NT2/D1 (cell line): ENCODE results near the gene MARCHF6.

Experiments used
- DNase-seq: peaks from one replicate; pipeline ENCODE4 v3.0.0-alpha.2; 2011; ENCODE audit warnings: low read depth, low spot score
- H3K27me3 ChIP-seq: 2 replicates; pipeline ENCODE4 v1.6.0; 2011; ENCODE audit warnings: mild to moderate bottlenecking; ENCODE audit not compliant: insufficient read length, insufficient read depth
- H3K36me3 ChIP-seq: 2 replicates; pipeline ENCODE4 v1.6.1; 2011; ENCODE audit warnings: mild to moderate bottlenecking, low read length, mixed read lengths; ENCODE audit not compliant: insufficient read depth, insufficient read length
- H3K4me1 ChIP-seq: 2 replicates; pipeline ENCODE4 v1.5.1; 2011; ENCODE audit not compliant: insufficient read depth, insufficient read length
- H3K4me3 ChIP-seq: 2 replicates; pipeline ENCODE4 v1.5.1; 2011; ENCODE audit warnings: low read depth; ENCODE audit not compliant: insufficient read length
- H3K9ac ChIP-seq: 2 replicates; pipeline ENCODE4 v1.6.0; 2011; ENCODE audit warnings: low read depth; ENCODE audit not compliant: insufficient read length
- H3K9me3 ChIP-seq: 2 replicates; pipeline ENCODE4 v1.5.1; 2011; ENCODE audit warnings: mild to moderate bottlenecking, low read length; ENCODE audit not compliant: insufficient read depth
- SUZ12 ChIP-seq: IDR thresholded peaks from 2 replicates; pipeline ENCODE4 v1.6.1; 2011; ENCODE audit not compliant: insufficient read length, insufficient read depth; ENCODE audit errors: extremely low read depth
- YY1 ChIP-seq: IDR thresholded peaks from 2 replicates; pipeline ENCODE4 v1.6.1; 2011; ENCODE audit not compliant: insufficient read length, insufficient read depth
- ZNF274 ChIP-seq: IDR thresholded peaks from 2 replicates; pipeline ENCODE4 v1.6.1; 2011; ENCODE audit warnings: mild to moderate bottlenecking, low read depth, low read length

MARCHF6 gene

GRCh38 chr5:10334831-10335230 lies 18.7 kb upstream of the MARCHF6 start:
- H3K9me3 ChIP-seq: no peaks in the 10 kb centered on the region
- no peak for DNase-seq
- no peaks in the 10 kb centered on the region for H3K36me3 ChIP-seq
- H3K4me1 ChIP-seq: no peaks in the 10 kb centered on the region
- H3K9ac ChIP-seq: peak overlapping the region; percentile 0
- H3K4me3 ChIP-seq: no peak overlapping the region
- TF ChIP-seq SUZ12: no peak
- no peak for TF ChIP-seq YY1
- TF ChIP-seq ZNF274: no peak
- H3K27me3 ChIP-seq: peaks cover 61% of the 10 kb centered on the region

DNA sequence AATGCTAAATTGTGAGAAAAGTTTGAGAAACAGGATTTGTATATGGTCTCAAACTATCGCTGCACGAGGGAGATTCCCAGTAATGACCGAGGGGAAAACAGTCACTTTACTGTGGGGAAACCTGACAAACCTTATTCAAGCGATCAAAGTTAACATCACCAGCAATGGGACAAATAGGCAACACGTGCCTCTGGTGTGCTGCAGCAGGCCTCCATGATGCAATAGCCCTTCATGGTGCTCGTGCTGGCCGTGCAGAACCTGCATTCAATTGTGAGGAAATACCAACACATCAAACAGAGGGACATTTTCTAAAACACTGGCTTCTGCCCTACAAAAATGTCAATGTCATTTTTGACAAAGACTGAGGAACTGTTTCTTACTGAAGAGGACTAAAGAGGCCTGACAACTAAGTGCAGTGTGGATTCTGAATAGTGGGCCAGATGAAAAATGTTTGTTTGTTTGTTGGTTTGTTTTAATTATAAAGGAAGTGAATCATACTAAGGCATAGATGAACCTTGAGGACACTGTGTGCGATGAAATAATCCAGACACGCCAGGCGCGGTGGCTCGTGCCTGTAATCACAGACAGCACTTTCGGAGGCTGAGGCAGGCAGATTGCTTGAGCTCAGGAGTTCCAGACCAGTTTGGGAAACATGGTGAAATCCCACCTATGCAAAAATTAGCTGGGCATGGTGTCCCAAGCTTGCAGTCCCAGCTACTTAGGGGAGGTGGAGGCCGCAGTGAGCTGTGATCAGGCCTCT lies 17.6 kb upstream of the MARCHF6 start:
- Histone ChIP-seq H3K9ac (no peak overlapping the region), H3K9me3 (no peaks in the 10 kb centered on the region), H3K4me1 (no peaks in the 10 kb centered on the region), H3K36me3 (no peaks in the 10 kb centered on the region), H3K4me3 (no peak overlapping the region), H3K27me3 (peaks cover 51% of the 10 kb centered on the region)
- TF ChIP-seq SUZ12 (no peak), ZNF274 (no peak), YY1 (no peak)
- DNase-seq: no peak

DNA sequence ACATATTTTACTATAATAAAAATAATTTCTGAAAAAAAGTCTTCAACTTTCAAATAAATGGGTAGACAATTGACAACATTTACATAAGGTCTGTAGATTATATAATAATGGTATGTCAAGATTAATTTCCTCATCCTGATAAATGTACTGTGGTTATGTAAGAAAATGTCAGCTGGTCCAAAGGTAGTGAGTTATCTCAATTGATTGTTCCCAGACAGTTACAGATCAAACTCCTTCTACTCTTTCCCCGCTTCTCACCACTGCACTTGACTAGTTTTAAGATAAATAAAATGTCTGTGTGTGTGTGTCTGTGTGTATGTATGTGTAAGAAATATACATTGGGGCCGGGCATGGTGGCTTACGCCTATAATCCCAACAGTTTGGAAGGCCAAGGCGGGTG lies 16.4 kb upstream of the MARCHF6 start:
- H3K9ac ChIP-seq: no peak overlapping the region
- H3K9me3 ChIP-seq: no peaks in the 10 kb centered on the region
- H3K4me1 ChIP-seq: no peaks in the 10 kb centered on the region
- no peak overlapping the region for H3K4me3 ChIP-seq
- DNase-seq: no peak
- no peak for TF ChIP-seq ZNF274
- TF ChIP-seq YY1: no peak
- TF ChIP-seq SUZ12: no peak
- H3K27me3 ChIP-seq: peaks cover 38% of the 10 kb centered on the region
- H3K36me3 ChIP-seq: no peaks in the 10 kb centered on the region

DNA sequence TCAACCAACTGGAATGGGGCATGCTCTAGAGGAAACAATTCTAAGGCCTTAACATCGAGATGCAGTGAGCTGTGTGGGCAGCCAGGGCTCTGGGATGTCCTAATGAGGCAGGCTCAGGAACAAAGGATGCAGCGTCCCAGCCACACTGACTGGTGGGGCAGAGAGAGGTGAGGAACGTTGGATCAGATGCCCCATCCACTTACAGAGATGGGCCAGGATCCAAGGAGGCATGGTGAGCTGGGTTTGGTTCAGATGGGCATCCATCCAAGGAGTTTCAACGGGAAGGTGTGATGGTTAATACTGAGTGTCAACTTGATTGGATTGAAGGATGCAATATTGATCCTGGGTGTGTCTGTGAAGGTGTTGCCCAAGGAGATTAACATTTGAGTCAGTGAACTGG lies 15.5 kb upstream of the MARCHF6 start:
- Histone ChIP-seq H3K9me3 (no peaks in the 10 kb centered on the region), H3K9ac (no peak overlapping the region), H3K27me3 (peaks cover 30% of the 10 kb centered on the region), H3K4me3 (no peak overlapping the region), H3K36me3 (no peaks in the 10 kb centered on the region), H3K4me1 (no peaks in the 10 kb centered on the region)
- DNase-seq: no peak
- TF ChIP-seq ZNF274 (no peak), YY1 (no peak), SUZ12 (no peak)

GRCh38 chr5:10338686-10339057 lies 14.8 kb upstream of the MARCHF6 start:
- Histone ChIP-seq H3K36me3 (no peaks in the 10 kb centered on the region), H3K4me1 (no peaks in the 10 kb centered on the region), H3K27me3 (peaks cover 23% of the 10 kb centered on the region), H3K9me3 (no peaks in the 10 kb centered on the region), H3K4me3 (no peak overlapping the region), H3K9ac (no peak overlapping the region)
- TF ChIP-seq YY1: no peak
- TF ChIP-seq ZNF274: no peak
- TF ChIP-seq SUZ12: no peak
- no peak for DNase-seq

DNA sequence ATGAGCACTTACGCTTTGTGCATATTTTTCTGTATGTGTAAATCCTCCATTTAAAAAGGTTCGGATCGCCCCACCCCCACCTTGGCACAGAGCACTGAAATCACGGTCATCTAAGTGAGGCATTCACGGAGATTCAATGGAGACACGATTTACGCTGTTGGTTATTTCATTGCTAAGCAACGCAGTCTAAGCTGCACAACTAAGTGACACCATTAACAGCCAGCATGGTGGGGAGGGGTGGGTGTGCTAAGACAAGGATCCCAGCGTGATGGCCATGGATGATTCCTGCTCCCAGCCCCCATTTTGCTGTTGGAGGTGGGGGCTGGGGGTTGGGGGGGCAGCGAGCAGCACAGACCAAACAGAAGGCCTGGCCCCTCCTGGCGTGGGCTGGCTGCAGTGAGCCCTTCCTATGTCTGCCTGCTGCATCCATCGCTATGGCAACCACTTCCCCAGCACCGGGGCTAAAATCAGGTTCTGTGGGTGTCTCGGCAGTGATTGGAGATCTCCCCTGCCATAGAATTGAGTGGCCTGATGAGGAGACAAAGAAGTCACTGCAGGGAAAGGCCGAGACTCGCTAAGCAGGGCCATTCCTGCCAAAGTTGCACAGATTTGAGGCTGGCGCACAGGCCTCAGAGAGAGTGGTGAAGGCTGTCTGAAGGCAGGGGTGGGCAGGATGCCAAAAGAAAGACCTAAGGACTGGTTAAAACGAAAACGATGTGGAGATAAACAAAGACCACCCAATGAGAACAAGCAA lies 14.3 kb upstream of the MARCHF6 start:
- TF ChIP-seq SUZ12: no peak
- Histone ChIP-seq H3K9me3 (no peaks in the 10 kb centered on the region), H3K36me3 (no peaks in the 10 kb centered on the region), H3K27me3 (peaks cover 17% of the 10 kb centered on the region), H3K4me3 (no peak overlapping the region), H3K4me1 (no peaks in the 10 kb centered on the region), H3K9ac (no peak overlapping the region)
- DNase-seq: no peak

- TF ChIP-seq ZNF274 (no peak), YY1 (no peak), SUZ12 (no peak)
- H3K36me3 ChIP-seq: no peaks in the 10 kb centered on the region
- H3K4me1 ChIP-seq: no peaks in the 10 kb centered on the region
- H3K9me3 ChIP-seq: no peaks in the 10 kb centered on the region
- H3K27me3 ChIP-seq: peaks cover 10% of the 10 kb centered on the region
- no peak for DNase-seq
- no peak overlapping the region for H3K9ac ChIP-seq
- H3K4me3 ChIP-seq: no peak overlapping the region
Measured at GRCh38 chr5:10339958-10340357, 13.5 kb upstream of the MARCHF6 start.
